SJCRH30 (cell line): ENCODE measurements around the gene FNBP1. TPM values are rescaled to one million over a fixed set of nuclear protein-coding genes. Genes with fewer than 3 reads are reported as not detected.
"Not testable (repeated sequence)": the region's sequence is repeated elsewhere in the genome, so short reads cannot be mapped to it uniquely, and the experiment has no call there.

Source experiments
- DNase-seq, 2 experiments: peaks; one replicate each; pipeline ENCODE4 v3.0.0-alpha.2; 2015 to 2020
- H3K27ac ChIP-seq: fragments of 250-450 bp; sonication (Bioruptor Pico); 2 replicates; pipeline ENCODE4 v1.5.1; 2020; ENCODE audit warnings: mild to moderate bottlenecking, moderate library complexity
- H3K27me3 ChIP-seq: fragments of 250-450 bp; sonication (Bioruptor Pico); 2 replicates; pipeline ENCODE4 v1.5.1; 2020; ENCODE audit warnings: mild to moderate bottlenecking, moderate library complexity
- H3K36me3 ChIP-seq: fragments of 250-450 bp; sonication (Bioruptor Pico); 2 replicates; pipeline ENCODE4 v1.5.1; 2020; ENCODE audit warnings: mild to moderate bottlenecking, moderate library complexity
- H3K4me1 ChIP-seq: fragments of 250-450 bp; sonication (Bioruptor Pico); 2 replicates; pipeline ENCODE4 v1.5.1; 2020; ENCODE audit warnings: mild to moderate bottlenecking, moderate library complexity
- H3K4me3 ChIP-seq: fragments of 250-450 bp; sonication (Bioruptor Pico); 2 replicates; pipeline ENCODE4 v1.5.1; 2020; ENCODE audit warnings: mild to moderate bottlenecking, moderate library complexity
- H3K9me3 ChIP-seq: fragments of 250-450 bp; sonication (Bioruptor Pico); replicated peaks from 2 replicates; pipeline ENCODE4 v1.5.1; 2020; ENCODE audit warnings: mild to moderate bottlenecking, moderate library complexity
- total RNA-seq: library from RNA; depleted of rRNA; stranded (reverse); fragments of >200 nt; shearing (Covaris generic); gene quantifications from 2 replicates; pipeline ENCODE4 v1.2.3, GENCODE V29; 2014

FNBP1 gene
- total RNA-seq, 1 experiment from 2014 or later, result 56.9 TPM

- Histone ChIP-seq H3K36me3 (no peaks in the 10 kb centered on the region), H3K4me3 (no peak overlapping the region), H3K27me3 (no peaks in the 10 kb centered on the region), H3K4me1 (peaks cover 8% of the 10 kb centered on the region; the same call in 1 of the 2 replicates), H3K27ac (no peak overlapping the region), H3K9me3 (no peaks in the 10 kb centered on the region)
- no peak for DNase-seq
Observed at GRCh38 chr9:130036099-130036498, 6.9 kb downstream of the FNBP1 start.

GRCh38 chr9:130034570-130034969 is 8.4 kb downstream of the FNBP1 start:
- DNase-seq, result no peak
- Histone ChIP-seq H3K4me3 (no peak overlapping the region), H3K27ac (no peak overlapping the region), H3K36me3 (no peaks in the 10 kb centered on the region), H3K27me3 (no peaks in the 10 kb centered on the region), H3K4me1 (peaks cover 5% of the 10 kb centered on the region; the same call in 1 of the 2 replicates), H3K9me3 (no peaks in the 10 kb centered on the region)

- no peak overlapping the region for H3K27ac ChIP-seq
- no peaks in the 10 kb centered on the region for H3K27me3 ChIP-seq
- no peak for DNase-seq
- H3K4me1 ChIP-seq, result no peaks in the 10 kb centered on the region
- H3K4me3 ChIP-seq, result no peak overlapping the region
- no peaks in the 10 kb centered on the region for H3K9me3 ChIP-seq
- no peaks in the 10 kb centered on the region for H3K36me3 ChIP-seq
Observed at GRCh38 chr9:130030651-130031127, 12.3 kb downstream of the FNBP1 start.

DNA sequence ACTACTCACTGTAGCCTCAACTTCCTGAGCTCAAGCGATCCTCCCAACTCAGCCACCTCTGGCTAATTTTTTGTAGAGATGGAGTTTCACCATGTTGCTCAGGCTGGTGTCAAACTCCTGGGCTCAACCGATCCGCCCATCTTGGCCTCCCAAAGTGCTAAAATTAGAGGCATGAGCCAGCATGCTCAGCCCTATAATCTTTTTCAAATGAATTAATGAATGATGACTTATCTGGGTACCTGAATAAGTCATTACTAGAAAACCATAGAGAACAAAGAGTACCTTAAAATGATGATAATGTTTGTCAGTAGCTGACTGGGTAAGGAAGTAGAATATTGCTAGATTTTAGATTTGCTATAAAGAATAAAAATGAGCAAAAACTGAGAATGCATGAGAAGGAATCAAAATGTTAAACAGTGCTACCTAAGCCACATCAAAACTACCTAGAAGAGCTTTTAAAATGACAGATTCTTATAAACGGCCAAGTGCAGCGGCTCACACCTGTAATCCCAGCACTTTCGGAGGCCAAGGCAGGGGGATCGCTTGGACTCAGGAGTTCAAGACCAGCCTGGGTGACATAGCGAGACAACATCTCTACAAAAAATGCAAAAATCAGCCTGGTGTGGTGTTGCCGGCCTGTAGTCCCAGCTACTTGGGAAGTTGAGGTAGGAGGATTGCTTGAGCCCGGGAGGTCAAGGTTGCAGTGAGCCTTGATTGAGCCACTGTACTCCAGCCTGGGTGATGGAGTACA is 13.6 kb downstream of the FNBP1 start:
- no peak for DNase-seq
- no peak overlapping the region for H3K4me3 ChIP-seq
- no peaks in the 10 kb centered on the region for H3K36me3 ChIP-seq
- no peaks in the 10 kb centered on the region for H3K9me3 ChIP-seq
- H3K27me3 ChIP-seq, result no peaks in the 10 kb centered on the region
- H3K4me1 ChIP-seq, result no peaks in the 10 kb centered on the region
- no peak overlapping the region for H3K27ac ChIP-seq

- Histone ChIP-seq H3K4me1 (no peaks in the 10 kb centered on the region), H3K36me3 (no peaks in the 10 kb centered on the region), H3K4me3 (no peak overlapping the region), H3K27ac (no peak overlapping the region), H3K9me3 (no peaks in the 10 kb centered on the region), H3K27me3 (no peaks in the 10 kb centered on the region)
- DNase-seq, result no peak
Observed at GRCh38 chr9:130028493-130029222, 14.3 kb downstream of the FNBP1 start.

DNA sequence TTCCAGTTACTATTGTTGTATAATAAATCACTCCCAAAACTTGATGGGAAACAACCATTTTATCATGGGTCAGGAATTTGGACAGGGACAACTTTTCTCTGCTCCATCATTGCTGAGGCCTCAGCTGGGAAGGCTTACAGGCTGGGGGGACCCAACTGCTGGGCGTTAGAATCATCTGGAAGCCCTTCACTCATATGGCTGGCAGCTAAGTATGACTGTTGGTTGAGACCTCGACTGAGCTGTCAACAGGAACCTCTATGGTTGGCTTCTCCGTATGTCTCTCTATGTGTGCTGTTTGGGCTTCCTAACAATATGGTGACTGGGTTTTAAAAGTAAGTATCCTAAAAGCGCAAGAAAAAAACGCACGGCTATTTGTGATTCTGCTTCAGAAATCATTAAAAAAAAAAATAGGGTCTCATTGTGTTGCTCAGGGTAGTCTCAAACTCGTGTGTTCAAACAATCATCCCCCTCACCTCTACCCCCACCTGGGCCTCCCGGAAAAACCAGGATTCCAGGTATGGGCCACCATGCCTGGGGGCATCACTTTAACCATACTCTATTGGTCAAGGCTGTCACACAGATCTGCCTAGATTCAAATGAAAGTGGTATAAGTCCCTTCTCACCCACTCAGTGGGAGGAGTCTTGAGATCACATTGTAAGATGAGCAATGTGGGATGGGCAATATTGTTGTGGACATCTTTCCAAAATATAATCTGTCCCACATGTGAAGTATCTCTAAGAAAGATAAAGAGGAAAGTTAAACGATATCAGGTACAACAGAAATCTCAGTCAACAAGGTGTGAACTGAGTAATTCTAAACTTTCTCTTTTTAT is 15.2 kb downstream of the FNBP1 start:
- Histone ChIP-seq H3K4me3 (no peak overlapping the region), H3K36me3 (no peaks in the 10 kb centered on the region), H3K27me3 (no peaks in the 10 kb centered on the region), H3K9me3 (no peaks in the 10 kb centered on the region), H3K27ac (no peak overlapping the region), H3K4me1 (no peaks in the 10 kb centered on the region)
- no peak for DNase-seq

DNA sequence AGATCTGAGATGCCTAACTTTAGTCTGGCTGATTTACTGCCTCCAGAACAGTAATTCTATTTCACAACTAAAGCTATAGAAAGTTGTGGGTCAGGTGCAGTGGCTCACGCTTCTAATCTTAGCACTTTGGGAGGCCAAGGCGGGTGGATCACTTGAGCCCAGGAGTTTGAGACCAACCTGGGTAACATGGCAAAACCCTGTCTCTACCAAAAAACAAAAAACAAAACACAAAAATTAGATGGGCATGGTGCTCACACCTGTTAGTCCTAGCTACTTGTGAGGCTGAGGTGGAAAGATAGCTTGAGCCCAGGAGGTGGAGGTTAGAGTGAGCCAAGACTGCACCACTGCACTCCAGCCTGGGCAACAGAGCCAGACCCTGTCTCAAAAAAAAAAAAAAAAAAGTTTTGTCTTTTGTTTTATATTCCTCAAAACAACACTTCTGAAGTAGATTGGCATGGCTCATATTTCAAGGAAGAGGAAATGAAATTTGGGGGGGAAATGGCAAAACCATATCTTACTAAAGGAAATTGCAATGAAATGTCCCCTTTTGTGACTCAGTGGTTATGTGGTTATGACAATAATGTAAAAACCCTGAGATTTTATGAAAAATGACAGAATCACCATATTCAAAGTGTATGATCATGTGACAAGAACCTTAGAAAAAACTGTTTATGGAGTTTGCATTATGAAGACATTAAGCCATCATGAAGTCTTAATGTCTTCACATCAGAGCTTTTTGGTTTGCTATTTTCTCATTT is 16.2 kb downstream of the FNBP1 start:
- Histone ChIP-seq H3K27me3 (no peaks in the 10 kb centered on the region), H3K4me1 (no peaks in the 10 kb centered on the region), H3K27ac (no peak overlapping the region), H3K4me3 (no peak overlapping the region), H3K36me3 (no peaks in the 10 kb centered on the region), H3K9me3 (no peaks in the 10 kb centered on the region)
- DNase-seq, result no peak

DNA sequence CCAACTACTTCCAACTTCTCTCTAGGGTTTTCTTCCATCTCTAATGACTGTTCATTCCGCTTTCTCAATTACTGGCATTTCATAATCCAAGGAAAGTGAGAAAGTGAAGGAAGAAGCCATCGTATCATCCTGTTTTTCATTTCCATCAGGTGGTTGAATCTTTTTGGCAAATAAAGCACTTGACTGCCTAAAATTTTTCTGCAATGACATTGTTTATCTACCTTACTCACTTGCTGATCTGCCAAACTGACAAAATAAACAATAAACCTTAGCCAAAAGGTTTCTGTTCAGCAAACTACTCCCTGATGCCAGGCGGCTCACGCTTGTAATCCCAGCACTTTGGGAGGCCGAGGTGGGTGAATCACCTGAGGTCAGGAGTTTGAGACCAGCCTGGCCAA is 18.4 kb downstream of the FNBP1 start:
- H3K27ac ChIP-seq, result no peak overlapping the region
- H3K4me1 ChIP-seq, result peaks cover 4% of the 10 kb centered on the region; the same call in 1 of the 2 replicates
- DNase-seq, result no peak

DNA sequence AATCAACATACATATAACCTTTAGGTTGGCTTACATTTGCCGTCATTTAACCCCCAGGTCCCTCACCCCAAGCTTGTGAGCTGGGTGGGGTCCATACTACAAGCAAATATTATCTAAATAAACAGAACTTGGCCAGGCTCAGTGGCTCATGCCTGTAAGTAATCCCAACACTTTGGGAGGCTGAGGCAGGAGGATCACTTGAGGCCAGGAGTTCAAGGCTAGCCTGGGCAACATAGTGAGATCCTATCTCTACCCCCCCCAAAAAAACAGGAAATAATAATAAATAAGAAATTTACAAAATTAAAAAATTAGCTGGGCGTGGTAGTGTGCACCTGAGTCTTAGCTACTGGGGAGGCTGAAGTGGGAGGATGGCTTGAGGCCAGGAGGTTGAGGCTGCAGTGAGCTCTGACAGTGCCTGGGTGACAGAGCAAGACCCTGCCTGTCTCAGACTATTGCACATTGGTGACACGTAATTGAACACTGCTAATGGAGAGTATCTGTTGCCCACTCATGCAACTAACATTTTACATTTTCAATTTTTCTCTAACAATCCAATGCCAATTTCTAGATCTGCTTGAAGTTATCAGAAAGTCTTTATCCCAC is 18.9 kb downstream of the FNBP1 start:
- peaks cover 4% of the 10 kb centered on the region; the same call in 1 of the 2 replicates for H3K4me1 ChIP-seq
- H3K36me3 ChIP-seq, result no peaks in the 10 kb centered on the region
- H3K4me3 ChIP-seq, result no peak overlapping the region
- no peak overlapping the region for H3K27ac ChIP-seq
- H3K27me3 ChIP-seq, result no peaks in the 10 kb centered on the region
- H3K9me3 ChIP-seq, result no peaks in the 10 kb centered on the region
- DNase-seq, result no peak

More for the DNA sequence above, 18.4 kb downstream of the FNBP1 start:
- no peaks in the 10 kb centered on the region for H3K9me3 ChIP-seq
- no peak overlapping the region for H3K4me3 ChIP-seq
- no peaks in the 10 kb centered on the region for H3K36me3 ChIP-seq
- no peaks in the 10 kb centered on the region for H3K27me3 ChIP-seq

DNA sequence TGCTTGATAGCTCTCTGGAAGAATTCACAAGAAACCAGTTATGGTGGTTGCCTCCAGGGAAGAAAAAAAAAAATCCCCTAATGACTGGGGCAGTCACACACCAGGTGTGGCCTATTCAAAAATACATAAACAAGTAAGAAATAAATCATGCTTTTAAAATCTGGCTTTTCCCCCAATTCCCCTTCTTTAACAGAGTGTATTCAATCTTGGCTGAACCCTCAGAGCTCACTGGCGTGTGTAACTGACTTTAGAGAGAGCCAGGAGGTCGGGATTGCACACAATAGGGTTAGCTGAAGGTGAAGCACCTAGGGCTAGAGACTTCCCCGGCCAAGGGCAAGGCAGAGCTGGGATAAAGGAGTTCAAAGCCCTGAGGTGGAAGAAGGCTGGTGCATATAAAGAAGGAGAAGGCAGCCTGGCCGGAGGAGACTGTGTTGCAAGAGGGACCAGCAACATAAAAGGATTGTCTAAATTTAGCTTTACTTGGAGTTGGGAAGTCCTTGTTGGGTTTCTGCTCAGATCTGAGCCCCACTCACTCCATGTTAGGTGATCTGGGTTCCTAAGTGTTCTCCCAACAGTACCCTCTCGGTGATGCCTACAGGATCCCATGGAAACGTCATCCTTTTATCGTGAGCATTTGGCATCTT is 19.7 kb downstream of the FNBP1 start:
- H3K36me3 ChIP-seq, result no peaks in the 10 kb centered on the region
- H3K9me3 ChIP-seq, result no peaks in the 10 kb centered on the region
- H3K4me1 ChIP-seq, result peaks cover 4% of the 10 kb centered on the region; the same call in 1 of the 2 replicates
- no peak overlapping the region for H3K27ac ChIP-seq
- H3K4me3 ChIP-seq, result no peak overlapping the region
- no peaks in the 10 kb centered on the region for H3K27me3 ChIP-seq
- no peak for DNase-seq

DNA sequence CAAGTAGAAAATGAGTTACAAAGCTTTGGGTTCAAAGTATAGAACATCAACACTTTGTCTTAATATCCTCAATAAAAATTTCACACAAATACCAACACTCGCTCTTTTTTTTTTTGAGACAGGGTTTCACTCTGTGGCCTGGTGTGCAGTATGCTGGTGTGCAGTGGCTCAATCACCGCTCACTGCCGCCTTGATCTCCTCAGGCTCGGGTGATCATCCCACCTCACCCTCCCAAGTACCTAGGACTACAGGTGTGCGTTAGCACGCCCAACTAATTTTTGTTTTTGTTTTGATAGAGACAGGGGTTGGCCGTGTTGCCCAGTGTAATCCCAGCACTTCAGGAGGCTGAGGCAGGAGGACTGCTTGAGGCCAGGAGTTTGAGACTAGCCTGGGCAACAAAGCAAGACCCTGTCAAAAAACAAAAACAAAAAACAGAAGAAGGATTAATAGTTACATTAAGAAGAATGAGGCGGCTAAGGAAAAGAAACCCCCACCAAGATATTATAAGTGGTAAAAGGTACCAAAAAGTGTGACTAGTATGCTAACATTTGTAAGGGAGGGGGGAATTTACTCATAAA is 20.3 kb downstream of the FNBP1 start:
- Histone ChIP-seq H3K9me3 (no peaks in the 10 kb centered on the region), H3K4me1 (peaks cover 4% of the 10 kb centered on the region; the same call in 1 of the 2 replicates), H3K4me3 (no peak overlapping the region), H3K27ac (no peak overlapping the region), H3K36me3 (no peaks in the 10 kb centered on the region), H3K27me3 (no peaks in the 10 kb centered on the region)
- no peak for DNase-seq

DNA sequence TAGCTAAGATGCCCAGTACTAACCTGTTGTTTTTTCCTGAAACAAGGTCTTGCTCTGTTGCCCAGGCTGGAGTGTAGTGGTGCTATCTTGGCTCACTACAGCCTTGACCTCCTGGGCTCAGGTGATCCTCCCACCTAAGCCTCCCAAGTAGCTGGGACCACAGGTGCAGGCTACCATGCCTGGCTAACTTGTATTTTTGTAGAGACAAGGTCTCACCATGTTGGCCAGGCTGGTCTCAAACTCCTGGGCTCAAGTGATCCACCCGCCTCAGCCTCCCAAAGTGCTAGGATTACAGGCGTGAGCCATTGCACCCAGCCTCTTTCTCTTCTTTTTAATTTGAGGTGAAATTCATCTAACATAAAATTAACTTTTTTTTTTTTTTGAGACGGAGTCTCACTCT is 21.1 kb downstream of the FNBP1 start:
- DNase-seq, H3K36me3 ChIP-seq, H3K9me3 ChIP-seq, H3K27me3 ChIP-seq, H3K27ac ChIP-seq, H3K4me3 ChIP-seq, H3K4me1 ChIP-seq: not testable (repeated sequence)

DNA sequence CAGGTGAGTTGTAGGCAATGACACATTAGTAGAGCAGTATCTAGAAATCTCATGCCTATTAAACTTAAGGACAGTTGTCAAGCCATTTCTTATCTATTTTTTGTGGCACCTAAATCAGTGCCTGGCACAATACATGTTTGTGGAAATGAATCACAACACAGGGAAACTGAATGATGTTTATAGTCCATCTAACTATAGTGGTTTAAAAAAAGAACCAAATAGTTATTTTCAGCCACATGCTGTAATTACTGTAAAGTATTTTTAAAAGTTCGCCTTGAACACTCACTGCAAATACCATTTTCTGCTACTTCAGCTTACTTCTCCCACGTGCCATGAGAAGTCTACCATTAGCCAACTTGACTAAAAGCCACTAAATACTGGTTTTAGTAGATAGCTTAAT is 21.9 kb downstream of the FNBP1 start:
- no peaks in the 10 kb centered on the region for H3K27me3 ChIP-seq
- H3K27ac ChIP-seq, result no peak overlapping the region
- no peak for DNase-seq
- H3K4me3 ChIP-seq, result no peak overlapping the region
- H3K9me3 ChIP-seq, result no peaks in the 10 kb centered on the region
- peaks cover 2% of the 10 kb centered on the region; the same call in 1 of the 2 replicates for H3K36me3 ChIP-seq
- H3K4me1 ChIP-seq, result peaks cover 4% of the 10 kb centered on the region; the same call in 1 of the 2 replicates
